HepG2 (cell line): ENCODE data around the gene PSD4. TPM values are rescaled to one million over a fixed set of nuclear protein-coding genes. Genes with fewer than 3 reads are reported as not detected.

Source experiments
- AHDC1 ChIP-seq: sonication (generic); formaldehyde crosslinking; IDR thresholded peaks from 2 replicates; pipeline ENCODE4 v1.5.1; 2020; ENCODE audit warnings: mild to moderate bottlenecking, missing genetic modification reagents, borderline replicate concordance
- CSRNP1 ChIP-seq: sonication (generic); formaldehyde crosslinking; IDR thresholded peaks from 2 replicates; pipeline ENCODE4 v1.8.1; 2023; ENCODE audit warnings: mild to moderate bottlenecking, missing genetic modification reagents
- EED ChIP-seq: sonication (generic); formaldehyde crosslinking; IDR thresholded peaks from 2 replicates; pipeline ENCODE4 v1.5.0; 2020; ENCODE audit warnings: mild to moderate bottlenecking, missing genetic modification reagents
- JUND ChIP-seq: sonication (generic); formaldehyde crosslinking; IDR thresholded peaks from 2 replicates; pipeline ENCODE4 v1.8.0; 2022; ENCODE audit warnings: mild to moderate bottlenecking, missing genetic modification reagents
- KLF9 ChIP-seq: IDR thresholded peaks from 2 replicates; pipeline ENCODE4 v1.6.1; 2016; ENCODE audit warnings: low read depth
- KMT2A ChIP-seq: sonication (generic); formaldehyde crosslinking; IDR thresholded peaks from 2 replicates; pipeline ENCODE4 v1.4.0; 2020; ENCODE audit warnings: missing genetic modification reagents
- PHF20 ChIP-seq: sonication (generic); formaldehyde crosslinking; IDR thresholded peaks from 2 replicates; pipeline ENCODE4 v1.5.0; 2020; ENCODE audit warnings: mild to moderate bottlenecking, missing genetic modification reagents
- SP2 ChIP-seq: sonication (generic); formaldehyde crosslinking; IDR thresholded peaks from 2 replicates; pipeline ENCODE4 v1.5.1; 2020; ENCODE audit warnings: mild to moderate bottlenecking, missing genetic modification reagents
- TAF1 ChIP-seq: sonication (generic); formaldehyde crosslinking; IDR thresholded peaks from 2 replicates; pipeline ENCODE4 v1.4.0; 2020; ENCODE audit warnings: missing genetic modification reagents
- TOPORS ChIP-seq: sonication (generic); formaldehyde crosslinking; IDR thresholded peaks from 2 replicates; pipeline ENCODE4 v1.8.0; 2023; ENCODE audit warnings: mild to moderate bottlenecking, missing genetic modification reagents
- ZBTB20 ChIP-seq: sonication (generic); formaldehyde crosslinking; IDR thresholded peaks from 2 replicates; pipeline ENCODE4 v1.8.1; 2023; ENCODE audit warnings: missing genetic modification reagents, low read depth, mild to moderate bottlenecking, borderline replicate concordance
- ZFYVE20 ChIP-seq: sonication (generic); formaldehyde crosslinking; IDR thresholded peaks from 2 replicates; pipeline ENCODE4 v1.8.0; 2023; ENCODE audit warnings: low read depth, mild to moderate bottlenecking, moderate library complexity, missing genetic modification reagents, borderline replicate concordance
- ZNF205 ChIP-seq: IDR thresholded peaks from 2 replicates; pipeline ENCODE4 v1.6.1; 2018; ENCODE audit warnings: missing biosample characterization, missing genetic modification reagents
- ZNF276 ChIP-seq: sonication (generic); formaldehyde crosslinking; IDR thresholded peaks from 2 replicates; pipeline ENCODE4 v1.4.0; 2020; ENCODE audit warnings: mild to moderate bottlenecking, low read depth, missing genetic modification reagents
- ZNF678 ChIP-seq: sonication (generic); formaldehyde crosslinking; IDR thresholded peaks from 2 replicates; pipeline ENCODE4 v1.4.0; 2020; ENCODE audit warnings: mild to moderate bottlenecking, missing genetic modification reagents
- ZNF761 ChIP-seq: sonication (generic); formaldehyde crosslinking; conservative IDR thresholded peaks from 2 replicates; pipeline ENCODE4 v1.4.0; 2020; ENCODE audit warnings: mild to moderate bottlenecking, missing genetic modification reagents
- ZSCAN21 ChIP-seq: sonication (generic); formaldehyde crosslinking; IDR thresholded peaks from 2 replicates; pipeline ENCODE4 v1.8.0; 2022; ENCODE audit warnings: mild to moderate bottlenecking, missing genetic modification reagents, moderate library complexity, borderline replicate concordance
- ZSCAN29 ChIP-seq: sonication (generic); formaldehyde crosslinking; conservative IDR thresholded peaks from 2 replicates; pipeline ENCODE4 v1.4.0; 2020; ENCODE audit warnings: mild to moderate bottlenecking, missing genetic modification reagents
- polyA plus RNA-seq, 8 experiments: library from polyadenylated mRNA; depleted of rRNA in 3 of 8; stranded (reverse) in 7 of 8; unstranded in 1 of 8; fragments of >200 nt; fragmentation: Illumina TruSeq in 4 of 8; extraction: Trizol in 4 of 8; gene quantifications; 2 replicates each; pipeline versions ENCODE4 v1.2.1 to v1.2.3, GENCODE V29; 2011 to 2016; ENCODE audit warnings: low read depth in 4 of 8, missing spikeins in 1 of 8, mixed read lengths in 1 of 8; ENCODE audit not compliant: insufficient read depth in 1 of 8
- total RNA-seq, 5 experiments: library from RNA; depleted of rRNA; stranded (reverse); fragments of >200 nt; fragmentation: Illumina TruSeq; extraction: Trizol; gene quantifications; 2 replicates each; pipeline ENCODE4 v1.2.3, GENCODE V29; 2016; ENCODE audit warnings: low read depth in 1 of 5

PSD4 gene
- total and polyA plus RNA-seq, 2 of the 13 experiments (the other 11 are each of a cell fraction or from before 2014, with no cell fraction given) = 5.8 to 9.4 TPM

- TF ChIP-seq AHDC1 (CRISPR knock-in tag) (peak; percentile 21; the same call in 1 of the 2 replicates), ZNF678 (CRISPR knock-in tag) (0 out of 2 replicates have a peak, but pooled peaks have one; percentile 59), SP2 (CRISPR knock-in tag) (no peak), TOPORS (0 out of 2 replicates have a peak, but pooled peaks have one; percentile 31), ZNF276 (CRISPR knock-in tag) (peak; percentile 66; the same call in 1 of the 2 replicates), EED (CRISPR knock-in tag) (no peak; the same call in 1 of the 2 replicates), ZNF761 (CRISPR knock-in tag) (no peak; the same call in 1 of the 2 replicates), ZNF205 (CRISPR knock-in tag) (peak; percentile 25; the same call in 1 of the 2 replicates), PHF20 (CRISPR knock-in tag) (0 out of 2 replicates have a peak, but pooled peaks have one; percentile 24), KLF9 (CRISPR knock-in tag) (no peak), CSRNP1 (CRISPR knock-in tag) (0 out of 2 replicates have a peak, but pooled peaks have one; percentile 18), ZSCAN21 (CRISPR knock-in tag) (no peak), JUND (CRISPR knock-in tag) (peak; percentile 38; the same call in 1 of the 2 replicates), ZBTB20 (CRISPR knock-in tag) (0 out of 2 replicates have a peak, but pooled peaks have one; percentile 17), TAF1 (0 out of 2 replicates have a peak, but pooled peaks have one; percentile 5), ZSCAN29 (CRISPR knock-in tag) (peak; percentile 63; the same call in 1 of the 2 replicates), KMT2A (CRISPR knock-in tag) (0 out of 2 replicates have a peak, but pooled peaks have one; percentile 13), ZFYVE20 (CRISPR knock-in tag) (0 out of 2 replicates have a peak, but pooled peaks have one; percentile 17)
These were observed 45.9 kb upstream of the PSD4 start (continued) for GRCh38 chr2:113127646-113128570.
